ENCODE results near the gene DAG1. TPM values are rescaled to one million over a fixed set of nuclear protein-coding genes. Genes with fewer than 3 reads are reported as not detected.
A peak's percentile ranks its signal among the peaks of the same experiment; 100 is the strongest.

Gene DAG1
- total and polyA plus RNA-seq, 2 experiments from 2014 or later = 29.9 to 152 TPM

GRCh38 chr3:49492969-49493368 lies 22.9 kb downstream of the DAG1 start (continued):
- TF ChIP-seq, protein P1, sequence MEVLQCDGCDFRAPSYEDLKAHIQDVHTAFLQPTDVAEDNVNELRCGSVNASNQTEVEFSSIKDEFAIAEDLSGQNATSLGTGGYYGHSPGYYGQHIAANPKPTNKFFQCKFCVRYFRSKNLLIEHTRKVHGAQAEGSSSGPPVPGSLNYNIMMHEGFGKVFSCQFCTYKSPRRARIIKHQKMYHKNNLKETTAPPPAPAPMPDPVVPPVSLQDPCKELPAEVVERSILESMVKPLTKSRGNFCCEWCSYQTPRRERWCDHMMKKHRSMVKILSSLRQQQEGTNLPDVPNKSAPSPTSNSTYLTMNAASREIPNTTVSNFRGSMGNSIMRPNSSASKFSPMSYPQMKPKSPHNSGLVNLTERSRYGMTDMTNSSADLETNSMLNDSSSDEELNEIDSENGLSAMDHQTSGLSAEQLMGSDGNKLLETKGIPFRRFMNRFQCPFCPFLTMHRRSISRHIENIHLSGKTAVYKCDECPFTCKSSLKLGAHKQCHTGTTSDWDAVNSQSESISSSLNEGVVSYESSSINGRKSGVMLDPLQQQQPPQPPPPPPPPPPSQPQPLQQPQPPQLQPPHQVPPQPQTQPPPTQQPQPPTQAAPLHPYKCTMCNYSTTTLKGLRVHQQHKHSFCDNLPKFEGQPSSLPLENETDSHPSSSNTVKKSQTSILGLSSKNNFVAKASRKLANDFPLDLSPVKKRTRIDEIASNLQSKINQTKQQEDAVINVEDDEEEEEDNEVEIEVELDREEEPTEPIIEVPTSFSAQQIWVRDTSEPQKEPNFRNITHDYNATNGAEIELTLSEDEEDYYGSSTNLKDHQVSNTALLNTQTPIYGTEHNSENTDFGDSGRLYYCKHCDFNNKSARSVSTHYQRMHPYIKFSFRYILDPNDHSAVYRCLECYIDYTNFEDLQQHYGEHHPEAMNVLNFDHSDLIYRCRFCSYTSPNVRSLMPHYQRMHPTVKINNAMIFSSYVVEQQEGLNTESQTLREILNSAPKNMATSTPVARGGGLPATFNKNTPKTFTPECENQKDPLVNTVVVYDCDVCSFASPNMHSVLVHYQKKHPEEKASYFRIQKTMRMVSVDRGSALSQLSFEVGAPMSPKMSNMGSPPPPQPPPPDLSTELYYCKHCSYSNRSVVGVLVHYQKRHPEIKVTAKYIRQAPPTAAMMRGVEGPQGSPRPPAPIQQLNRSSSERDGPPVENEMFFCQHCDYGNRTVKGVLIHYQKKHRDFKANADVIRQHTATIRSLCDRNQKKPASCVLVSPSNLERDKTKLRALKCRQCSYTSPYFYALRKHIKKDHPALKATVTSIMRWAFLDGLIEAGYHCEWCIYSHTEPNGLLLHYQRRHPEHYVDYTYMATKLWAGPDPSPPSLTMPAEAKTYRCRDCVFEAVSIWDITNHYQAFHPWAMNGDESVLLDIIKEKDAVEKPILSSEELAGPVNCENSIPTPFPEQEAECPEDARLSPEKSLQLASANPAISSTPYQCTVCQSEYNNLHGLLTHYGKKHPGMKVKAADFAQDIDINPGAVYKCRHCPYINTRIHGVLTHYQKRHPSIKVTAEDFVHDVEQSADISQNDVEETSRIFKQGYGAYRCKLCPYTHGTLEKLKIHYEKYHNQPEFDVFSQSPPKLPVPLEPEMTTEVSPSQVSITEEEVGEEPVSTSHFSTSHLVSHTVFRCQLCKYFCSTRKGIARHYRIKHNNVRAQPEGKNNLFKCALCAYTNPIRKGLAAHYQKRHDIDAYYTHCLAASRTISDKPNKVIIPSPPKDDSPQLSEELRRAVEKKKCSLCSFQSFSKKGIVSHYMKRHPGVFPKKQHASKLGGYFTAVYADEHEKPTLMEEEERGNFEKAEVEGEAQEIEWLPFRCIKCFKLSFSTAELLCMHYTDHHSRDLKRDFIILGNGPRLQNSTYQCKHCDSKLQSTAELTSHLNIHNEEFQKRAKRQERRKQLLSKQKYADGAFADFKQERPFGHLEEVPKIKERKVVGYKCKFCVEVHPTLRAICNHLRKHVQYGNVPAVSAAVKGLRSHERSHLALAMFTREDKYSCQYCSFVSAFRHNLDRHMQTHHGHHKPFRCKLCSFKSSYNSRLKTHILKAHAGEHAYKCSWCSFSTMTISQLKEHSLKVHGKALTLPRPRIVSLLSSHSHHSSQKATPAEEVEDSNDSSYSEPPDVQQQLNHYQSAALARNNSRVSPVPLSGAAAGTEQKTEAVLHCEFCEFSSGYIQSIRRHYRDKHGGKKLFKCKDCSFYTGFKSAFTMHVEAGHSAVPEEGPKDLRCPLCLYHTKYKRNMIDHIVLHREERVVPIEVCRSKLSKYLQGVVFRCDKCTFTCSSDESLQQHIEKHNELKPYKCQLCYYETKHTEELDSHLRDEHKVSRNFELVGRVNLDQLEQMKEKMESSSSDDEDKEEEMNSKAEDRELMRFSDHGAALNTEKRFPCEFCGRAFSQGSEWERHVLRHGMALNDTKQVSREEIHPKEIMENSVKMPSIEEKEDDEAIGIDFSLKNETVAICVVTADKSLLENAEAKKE (CRISPR knock-in tag; IDR thresholded peaks at IDR 0.05) = no peak

DNA sequence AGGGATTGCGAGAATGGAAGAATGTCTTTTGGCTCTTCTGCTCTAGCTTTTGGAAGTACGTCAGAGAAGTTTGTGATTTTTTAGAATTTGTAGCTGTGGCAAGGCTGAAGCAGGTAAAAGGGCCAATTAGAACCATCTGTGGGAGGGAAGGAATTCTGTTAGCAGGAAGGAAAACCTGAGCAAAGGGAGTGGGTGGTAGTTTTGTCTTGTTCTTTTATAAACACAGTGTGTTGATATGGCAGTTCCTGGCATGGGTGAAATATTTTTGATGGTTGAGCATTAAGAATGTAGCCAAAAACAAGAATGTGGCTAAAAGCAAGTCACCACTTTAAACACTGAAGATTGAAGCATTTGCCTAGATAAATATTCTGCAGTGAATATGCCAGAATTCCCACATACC lies 23.8 kb downstream of the DAG1 start:
- Mint-ChIP-seq H3K4me1 (no peaks in the 10 kb centered on the region), H3K9me3 (no peaks in the 10 kb centered on the region), H3K36me3 (ENCODE audit: low read depth) (peaks cover 10% of the 10 kb centered on the region; the same call in 2 of the 3 replicates), H3K27ac (peak overlapping the region; percentile 15; the same call in 1 of the 2 replicates), H3K4me3 (no peak overlapping the region), H3K27me3 (ENCODE audit: insufficient read depth, low read depth, poor library complexity) (no peaks in the 10 kb centered on the region)
- ATAC-seq (no peak), DNase-seq (ENCODE audit: low spot score) (no peak)
- no peak overlapping the region for H3K4me2 ChIP-seq
- H3K36me3 ChIP-seq (ENCODE audit: insufficient read depth) = 0 out of 2 replicates have a peak, but pooled peaks cover 12% of the 10 kb centered on the region
- peaks cover 5% of the 10 kb centered on the region; the same call in 1 of the 2 replicates for H3F3A ChIP-seq (replicated peaks; ENCODE audit: low read depth)
- H3K79me2 ChIP-seq (replicated peaks; ENCODE audit: insufficient read depth) = peaks cover 84% of the 10 kb centered on the region
- H3K4me1 ChIP-seq (ENCODE audit: insufficient read depth) = no peaks in the 10 kb centered on the region
- no peak overlapping the region for H3K4me3 ChIP-seq
- no peaks in the 10 kb centered on the region for H3K9me2 ChIP-seq (ENCODE audit: insufficient read depth)
- no peak overlapping the region for H2AFZ ChIP-seq
- H4K20me1 ChIP-seq (replicated peaks; ENCODE audit: insufficient read depth) = peaks cover 13% of the 10 kb centered on the region; the same call in 1 of the 2 replicates
- H3K27ac ChIP-seq (ENCODE audit: low read depth) = peak overlapping the region; percentile 63; the same call in 1 of the 2 replicates
- no peaks in the 10 kb centered on the region for H3K27me3 ChIP-seq (ENCODE audit: insufficient read depth)
- TF ChIP-seq NANOG (IDR thresholded peaks at IDR 0.05; ENCODE audit: borderline replicate concordance) (no peak), EZH2phosphoT487 (IDR thresholded peaks at IDR 0.05; ENCODE audit: unreplicated experiment) (no peak), REST (IDR thresholded peaks at IDR 0.05; ENCODE audit: unreplicated experiment) (no peak), JUNB (IDR thresholded peaks at IDR 0.05; ENCODE audit: unreplicated experiment) (no peak), CREB1 (CRISPR knock-in tag; IDR thresholded peaks at IDR 0.05; ENCODE audit: low read depth) (no peak), ETS1 (IDR thresholded peaks at IDR 0.05) (no peak), STAT1 (IDR thresholded peaks at IDR 0.05; ENCODE audit: unreplicated experiment) (no peak), EZH2 (IDR thresholded peaks at IDR 0.05; ENCODE audit: low read depth, unreplicated experiment) (no peak), ZNF331 (CRISPR knock-in tag; IDR thresholded peaks at IDR 0.05; ENCODE audit: low read depth) (no peak)
- TF ChIP-seq, protein P2, sequence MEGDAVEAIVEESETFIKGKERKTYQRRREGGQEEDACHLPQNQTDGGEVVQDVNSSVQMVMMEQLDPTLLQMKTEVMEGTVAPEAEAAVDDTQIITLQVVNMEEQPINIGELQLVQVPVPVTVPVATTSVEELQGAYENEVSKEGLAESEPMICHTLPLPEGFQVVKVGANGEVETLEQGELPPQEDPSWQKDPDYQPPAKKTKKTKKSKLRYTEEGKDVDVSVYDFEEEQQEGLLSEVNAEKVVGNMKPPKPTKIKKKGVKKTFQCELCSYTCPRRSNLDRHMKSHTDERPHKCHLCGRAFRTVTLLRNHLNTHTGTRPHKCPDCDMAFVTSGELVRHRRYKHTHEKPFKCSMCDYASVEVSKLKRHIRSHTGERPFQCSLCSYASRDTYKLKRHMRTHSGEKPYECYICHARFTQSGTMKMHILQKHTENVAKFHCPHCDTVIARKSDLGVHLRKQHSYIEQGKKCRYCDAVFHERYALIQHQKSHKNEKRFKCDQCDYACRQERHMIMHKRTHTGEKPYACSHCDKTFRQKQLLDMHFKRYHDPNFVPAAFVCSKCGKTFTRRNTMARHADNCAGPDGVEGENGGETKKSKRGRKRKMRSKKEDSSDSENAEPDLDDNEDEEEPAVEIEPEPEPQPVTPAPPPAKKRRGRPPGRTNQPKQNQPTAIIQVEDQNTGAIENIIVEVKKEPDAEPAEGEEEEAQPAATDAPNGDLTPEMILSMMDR (conservative IDR thresholded peaks at IDR 0.05; ENCODE audit: low read depth in 2 of 2) = no peak
